Hematopoietic multipotent progenitor cell (in vitro differentiated cells): ENCODE results near the gene FETUB. TPM values are rescaled to one million over a fixed set of nuclear protein-coding genes. Genes with fewer than 3 reads are reported as not detected.
A peak's percentile ranks its signal among the peaks of the same experiment; 100 is the strongest.

Source experiments
- DNase-seq, 3 donors: peaks; one replicate each; pipeline ENCODE4 v3.0.0-alpha.2; 2011 to 2015; ENCODE audit warnings: low read depth in 2 of 3, low spot score in 2 of 3
- total RNA-seq: library from RNA; depleted of rRNA; stranded (reverse); fragments of >200 nt; gene quantifications from one replicate; pipeline ENCODE4 v1.2.3, GENCODE V29; 2012

Gene FETUB
- total RNA-seq, 1 donor, result not detected

DNA sequence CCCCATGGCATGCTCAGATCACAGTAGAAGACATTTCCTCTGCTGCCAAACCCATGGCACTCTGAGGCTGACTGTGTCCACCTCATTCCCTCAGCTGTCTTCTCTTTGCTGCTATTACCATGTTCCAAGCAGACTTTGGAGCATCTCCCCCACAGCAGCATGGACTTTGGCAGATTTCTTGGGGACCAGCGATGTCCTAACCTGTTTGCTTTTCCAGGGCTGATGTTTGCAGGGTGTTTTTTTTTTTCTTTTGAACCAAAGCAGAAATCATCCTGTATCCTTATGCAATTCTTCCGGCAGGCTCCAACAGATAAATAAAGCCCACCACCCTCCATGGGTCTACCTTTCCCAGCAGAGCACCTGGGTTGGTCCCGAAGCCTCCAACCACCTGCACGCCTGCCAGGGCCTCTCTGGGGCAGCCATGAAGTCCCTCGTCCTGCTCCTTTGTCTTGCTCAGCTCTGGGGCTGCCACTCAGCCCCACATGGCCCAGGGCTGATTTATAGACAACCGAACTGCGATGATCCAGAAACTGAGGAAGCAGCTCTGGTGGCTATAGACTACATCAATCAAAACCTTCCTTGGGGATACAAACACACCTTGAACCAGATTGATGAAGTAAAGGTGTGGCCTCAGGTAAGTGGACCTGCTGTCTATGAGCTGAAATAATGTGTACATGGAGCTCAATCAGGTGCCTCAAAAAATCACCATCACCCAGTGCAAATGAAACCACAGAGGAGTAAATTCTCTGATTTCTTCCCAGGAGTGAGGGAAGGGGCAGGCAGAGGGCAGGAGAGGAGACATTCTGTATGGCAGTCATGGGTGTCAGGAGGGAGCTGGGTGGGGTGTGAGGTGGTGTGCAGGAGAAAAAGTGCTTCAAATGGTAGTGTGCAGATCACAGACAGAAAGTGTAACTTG is 27.2 kb upstream of the FETUB start, which contains the start of gene AHSG:
AHSG (plus strand) TSS at position 340 of the 916 bp plus-strand sequence; CDS start at position 422, 82 bp downstream.
- DNase-seq, result no peak

DNA sequence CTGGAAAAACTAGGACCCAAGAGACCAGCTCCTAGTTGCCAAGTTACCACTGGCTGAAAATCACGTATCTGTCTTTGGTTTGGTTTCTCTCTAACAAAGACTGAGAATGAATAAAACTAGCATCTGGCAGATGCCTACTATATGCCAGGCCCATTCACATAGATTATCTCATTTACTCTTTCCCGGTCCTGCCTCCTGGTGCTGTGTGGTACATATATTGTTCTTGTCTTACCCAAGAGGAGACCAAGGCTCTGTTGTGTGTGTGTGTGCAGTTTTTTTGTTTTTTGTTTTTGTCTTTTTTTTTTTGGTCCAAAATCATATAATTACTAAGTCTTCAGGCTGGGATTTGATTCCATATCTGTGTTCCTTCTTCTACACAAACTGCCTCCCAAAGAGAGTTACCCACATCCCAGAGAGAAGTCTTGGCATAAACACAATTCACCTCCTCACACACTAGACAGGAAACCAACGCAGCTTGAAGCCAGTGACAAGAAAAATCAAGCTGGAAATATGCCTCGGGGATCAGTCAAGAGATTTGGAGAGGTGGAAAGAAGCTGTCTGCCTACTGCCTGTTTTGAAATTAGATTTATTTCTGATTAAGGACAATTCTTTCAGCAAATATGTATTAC is 26.4 kb upstream of the FETUB start:
- no peak for DNase-seq

DNA sequence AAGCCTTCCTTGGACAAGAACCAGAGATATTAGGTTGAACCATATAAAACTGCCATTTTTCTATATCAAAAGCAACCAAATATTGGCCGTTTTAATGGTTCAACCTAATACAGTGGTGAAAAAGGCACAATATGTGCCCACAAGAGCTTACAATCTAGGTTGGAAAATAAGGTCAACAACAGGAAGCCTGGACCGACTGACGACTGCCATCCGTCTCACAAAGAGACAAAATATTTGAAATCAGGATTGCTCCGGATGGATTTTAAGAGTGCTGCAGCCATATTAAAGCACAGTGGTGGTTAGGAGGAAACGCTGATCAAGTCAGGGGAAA is 26.0 kb upstream of the FETUB start:
- DNase-seq, result no peak

DNA sequence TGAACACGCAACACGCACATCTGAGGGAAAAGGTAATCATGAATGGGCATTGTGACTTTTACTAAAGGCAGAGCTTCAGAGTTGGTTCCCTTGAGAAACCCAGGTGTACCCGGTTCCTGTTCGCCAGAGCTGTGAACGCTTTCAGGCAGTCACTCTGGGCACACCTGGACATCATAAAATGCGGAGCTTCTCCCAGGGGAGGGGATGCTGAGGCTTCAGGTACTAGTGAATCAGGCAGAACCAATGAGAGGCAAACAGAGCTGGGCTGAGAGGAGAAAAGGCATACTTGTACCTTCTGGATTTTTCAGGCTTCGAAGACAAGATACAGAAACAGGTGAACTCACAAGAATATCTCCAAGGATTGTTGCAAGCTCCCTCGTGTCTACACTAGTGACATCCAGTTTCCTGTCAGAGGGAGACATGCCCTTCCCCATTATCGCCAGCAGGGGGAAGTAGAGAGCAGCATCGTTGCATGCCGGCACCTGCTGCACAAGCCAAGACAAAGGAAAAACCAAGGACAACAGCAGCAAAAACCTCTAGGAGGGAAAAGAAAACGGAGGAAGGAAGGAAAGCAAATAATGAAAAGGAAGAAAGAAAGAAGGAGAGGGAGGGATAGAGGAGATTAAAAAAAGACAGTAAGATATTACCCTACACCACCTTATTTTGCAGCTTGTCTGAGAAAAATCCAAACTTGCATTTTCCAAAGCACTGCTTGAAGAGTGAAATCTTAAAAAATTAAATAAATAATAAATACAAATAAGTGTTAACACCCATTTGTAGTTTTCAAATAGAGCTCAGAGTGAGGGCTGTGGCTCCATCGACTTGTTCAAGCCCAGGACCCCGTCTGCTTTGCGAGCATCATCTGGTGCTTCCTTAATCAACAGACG is 25.4 kb upstream of the FETUB start:
- DNase-seq, result peak; percentile 65 to 75 (median 70)

DNA sequence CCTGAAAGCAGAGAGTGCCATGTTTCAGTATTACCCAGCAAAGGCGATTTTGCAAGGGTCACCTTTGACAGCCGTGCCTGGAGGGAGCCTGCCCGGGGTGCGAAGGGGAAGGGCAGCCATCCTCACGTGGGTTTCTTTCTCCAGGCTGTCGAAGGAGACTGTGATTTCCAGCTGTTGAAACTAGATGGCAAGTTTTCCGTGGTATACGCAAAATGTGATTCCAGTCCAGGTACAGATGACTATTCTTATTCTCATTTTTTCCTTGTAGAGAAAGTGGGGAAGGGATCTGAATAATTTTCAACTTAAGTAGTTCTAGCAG is 23.9 kb upstream of the FETUB start:
- DNase-seq, result no peak

GRCh38 chr3:186617036-186617946 is 22.9 kb upstream of the FETUB start:
- peak; percentile 79 to 92 (median 90) for DNase-seq

GRCh38 chr3:186618318-186618938 is 21.8 kb upstream of the FETUB start:
- DNase-seq, result no peak

- no peak for DNase-seq
Observed at GRCh38 chr3:186619787-186620212, 20.4 kb upstream of the FETUB start.

DNA sequence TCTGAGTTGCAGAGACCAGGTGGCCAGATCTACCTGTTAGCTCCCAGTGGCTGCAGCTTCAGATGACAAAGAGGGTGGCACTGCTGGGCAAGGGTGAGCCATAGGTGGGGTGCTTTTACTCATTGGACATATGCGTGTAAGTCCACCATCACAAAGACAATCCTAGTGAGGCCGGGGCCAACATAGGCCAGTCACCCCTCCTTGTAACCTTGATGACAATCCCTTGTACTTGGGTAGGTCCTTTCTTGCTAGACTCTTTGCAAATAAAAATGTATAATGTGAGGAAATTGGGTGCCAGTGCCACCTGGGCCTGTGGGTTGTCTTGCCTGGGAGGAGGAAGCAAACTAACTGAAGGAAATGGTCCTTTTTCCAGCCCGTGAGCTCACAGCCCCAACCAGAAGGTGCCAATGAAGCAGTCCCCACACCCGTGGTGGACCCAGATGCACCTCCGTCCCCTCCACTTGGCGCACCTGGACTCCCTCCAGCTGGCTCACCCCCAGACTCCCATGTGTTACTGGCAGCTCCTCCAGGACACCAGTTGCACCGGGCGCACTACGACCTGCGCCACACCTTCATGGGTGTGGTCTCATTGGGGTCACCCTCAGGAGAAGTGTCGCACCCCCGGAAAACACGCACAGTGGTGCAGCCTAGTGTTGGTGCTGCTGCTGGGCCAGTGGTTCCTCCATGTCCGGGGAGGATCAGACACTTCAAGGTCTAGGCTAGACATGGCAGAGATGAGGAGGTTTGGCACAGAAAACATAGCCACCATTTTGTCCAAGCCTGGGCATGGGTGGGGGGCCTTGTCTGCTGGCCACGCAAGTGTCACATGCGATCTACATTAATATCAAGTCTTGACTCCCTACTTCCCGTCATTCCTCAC is 19.7 kb upstream of the FETUB start:
- no peak for DNase-seq

DNA sequence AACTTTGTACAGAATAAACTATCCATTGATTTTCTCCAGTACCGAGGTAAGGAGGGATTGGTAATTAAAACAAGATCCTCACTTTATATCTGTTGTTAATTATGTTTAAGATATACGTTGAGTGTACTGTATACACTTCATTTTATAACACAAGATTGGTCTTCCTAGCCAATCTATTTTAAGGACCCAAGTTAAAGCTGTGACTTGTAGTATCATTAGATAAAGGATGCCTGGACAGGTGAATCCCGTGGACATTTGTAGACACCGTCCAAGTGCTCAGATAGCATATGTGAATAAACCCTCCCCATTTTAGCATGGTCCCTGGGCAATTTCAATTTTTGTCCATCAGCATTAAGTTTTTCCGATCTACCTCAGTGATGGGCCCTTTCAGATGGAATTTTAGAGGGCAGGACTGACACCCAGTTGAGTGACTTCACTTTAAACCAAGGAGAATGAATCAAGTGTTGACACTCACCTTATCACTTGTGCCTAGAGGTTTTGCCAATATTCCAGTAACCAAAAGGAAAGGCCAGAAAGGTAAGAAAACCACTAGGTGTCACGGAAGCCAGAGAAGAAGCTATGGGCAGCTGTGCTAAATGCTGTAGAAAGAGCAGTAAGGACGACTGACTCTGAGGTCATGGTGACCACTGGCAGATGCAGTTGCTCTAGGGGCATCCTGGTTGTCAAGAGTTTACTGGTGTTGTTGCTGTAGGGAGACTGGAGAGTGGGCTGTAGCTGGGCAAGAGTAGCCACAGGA is 18.1 kb upstream of the FETUB start:
- no peak for DNase-seq

GRCh38 chr3:186622651-186623310 is 17.4 kb upstream of the FETUB start:
- no peak for DNase-seq

DNA sequence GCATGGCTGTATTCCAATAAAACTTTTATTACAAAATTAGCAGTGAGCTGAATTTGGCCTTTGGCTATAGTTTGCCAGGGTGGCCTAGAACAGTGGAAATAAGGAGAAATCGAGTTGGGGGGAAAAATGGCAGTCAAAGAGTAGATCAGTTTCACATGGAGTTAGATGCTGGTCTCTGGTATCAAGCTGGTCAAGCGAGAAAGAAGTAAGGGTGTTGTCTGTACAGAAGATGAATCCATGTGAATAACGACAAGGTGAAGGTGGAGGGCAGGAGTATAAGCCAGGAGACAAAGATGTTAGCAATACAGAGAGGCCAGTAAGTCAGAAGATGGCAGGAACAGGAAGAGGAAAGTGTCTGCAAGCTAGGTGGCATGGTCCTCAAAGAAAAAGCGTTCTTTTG is 15.6 kb upstream of the FETUB start:
- DNase-seq, result no peak

GRCh38 chr3:186625600-186626042 is 14.6 kb upstream of the FETUB start:
- DNase-seq, result no peak

DNA sequence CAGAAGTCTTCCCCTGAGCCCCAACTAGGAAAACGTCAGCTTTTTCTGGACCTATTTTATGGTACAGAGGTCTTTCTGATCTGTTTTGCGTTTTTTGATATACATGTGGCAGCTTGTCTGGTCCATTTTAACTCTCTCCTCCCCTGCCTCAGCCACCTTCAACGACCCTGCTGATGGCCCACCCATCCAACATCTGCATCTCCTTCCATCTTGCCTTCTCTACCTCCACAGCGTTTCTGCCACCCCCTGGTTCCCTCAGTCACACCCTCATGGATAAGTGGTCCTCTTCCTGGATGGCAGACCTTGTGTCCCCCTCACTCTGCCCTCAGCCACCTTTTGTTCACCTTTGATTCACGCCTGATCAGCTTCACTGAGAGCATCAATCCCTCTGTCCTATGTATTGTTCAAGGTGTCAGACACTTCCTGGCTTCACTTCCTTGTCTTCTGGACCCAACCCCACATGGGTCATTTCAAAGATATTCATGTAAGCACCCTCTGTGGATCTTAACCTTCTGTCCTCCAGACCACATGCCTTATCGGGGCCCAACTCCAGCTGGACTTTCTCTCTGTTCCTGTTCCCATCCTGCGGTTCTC is 13.8 kb upstream of the FETUB start:
- DNase-seq, result no peak

DNA sequence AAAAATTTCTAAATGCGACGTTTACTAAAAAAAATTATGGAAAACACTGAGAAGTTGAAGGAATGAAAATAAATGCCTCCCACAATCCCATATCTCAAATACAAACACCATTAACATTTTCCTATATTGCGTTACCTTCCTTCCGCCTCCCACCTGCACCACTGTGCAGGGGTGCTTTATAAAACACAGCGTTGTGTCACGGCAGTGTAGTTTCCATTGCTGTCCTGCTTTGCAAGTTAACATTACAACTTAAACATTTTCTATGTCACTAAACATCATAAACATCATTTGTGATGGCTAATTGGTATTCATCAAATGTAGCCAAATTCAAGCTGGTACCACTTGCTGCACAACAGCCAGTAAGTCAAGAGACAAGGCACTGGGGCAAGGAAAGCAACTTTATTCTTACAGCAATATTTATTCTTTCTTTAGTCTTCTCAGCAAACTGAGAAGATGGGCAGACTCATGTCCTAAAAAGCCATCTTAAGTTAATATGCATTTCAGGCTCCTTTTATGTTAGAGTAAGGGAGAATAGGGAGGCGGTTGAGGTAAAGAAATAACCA is 12.3 kb upstream of the FETUB start:
- DNase-seq, result no peak

- DNase-seq, result no peak
Observed at GRCh38 chr3:186628756-186629155, 11.4 kb upstream of the FETUB start.
